ENCODE measurements around the gene ALK. TPM values are rescaled to one million over a fixed set of nuclear protein-coding genes. Genes with fewer than 3 reads are reported as not detected.

The ALK gene
- total RNA-seq, 1 experiment from 2014 or later, result 59.6 TPM

- H3K4me3 ChIP-seq, result no peak overlapping the region
- no peaks in the 10 kb centered on the region for H3K36me3 ChIP-seq
- H3K27me3 ChIP-seq, result no peaks in the 10 kb centered on the region
- 0 out of 2 replicates have a peak, but pooled peaks cover 2% of the 10 kb centered on the region for H3K4me1 ChIP-seq
- H3K27ac ChIP-seq, result no peak overlapping the region
- H3K9me3 ChIP-seq (replicated peaks), result no peaks in the 10 kb centered on the region; the same call in 1 of the 2 replicates
- DNase-seq, result no peak
These were observed 360.2 kb downstream of the ALK start for GRCh38 chr2:29561181-29561580.

- Histone ChIP-seq H3K9me3 (replicated peaks) (no peaks in the 10 kb centered on the region; the same call in 1 of the 2 replicates), H3K4me1 (0 out of 2 replicates have a peak, but pooled peaks cover 2% of the 10 kb centered on the region), H3K27ac (no peak overlapping the region), H3K4me3 (no peak overlapping the region), H3K36me3 (no peaks in the 10 kb centered on the region), H3K27me3 (no peaks in the 10 kb centered on the region)
- no peak for DNase-seq
These were observed 360.8 kb downstream of the ALK start for GRCh38 chr2:29560566-29560965.

GRCh38 chr2:29560030-29560429 lies 361.4 kb downstream of the ALK start:
- no peaks in the 10 kb centered on the region; the same call in 1 of the 2 replicates for H3K9me3 ChIP-seq (replicated peaks)
- DNase-seq, result no peak
- no peaks in the 10 kb centered on the region for H3K27me3 ChIP-seq
- no peak overlapping the region for H3K27ac ChIP-seq
- H3K4me3 ChIP-seq, result no peak overlapping the region
- H3K36me3 ChIP-seq, result no peaks in the 10 kb centered on the region
- H3K4me1 ChIP-seq, result 0 out of 2 replicates have a peak, but pooled peaks cover 2% of the 10 kb centered on the region

- no peak for DNase-seq
These were observed 361.8 kb downstream of the ALK start for GRCh38 chr2:29559578-29559977.

GRCh38 chr2:29558097-29558496 lies 363.3 kb downstream of the ALK start:
- DNase-seq, result no peak

More at GRCh38 chr2:29559578-29559977, 361.8 kb downstream of the ALK start:
- Histone ChIP-seq H3K36me3 (no peaks in the 10 kb centered on the region), H3K4me3 (no peak overlapping the region), H3K27me3 (no peaks in the 10 kb centered on the region), H3K27ac (no peak overlapping the region), H3K9me3 (replicated peaks) (no peaks in the 10 kb centered on the region; the same call in 1 of the 2 replicates), H3K4me1 (0 out of 2 replicates have a peak, but pooled peaks cover 2% of the 10 kb centered on the region)

GRCh38 chr2:29557268-29557667 lies 364.1 kb downstream of the ALK start:
- H3K36me3 ChIP-seq, result no peaks in the 10 kb centered on the region
- H3K27ac ChIP-seq, result no peak overlapping the region
- no peak overlapping the region for H3K4me3 ChIP-seq
- H3K9me3 ChIP-seq (replicated peaks), result no peaks in the 10 kb centered on the region; the same call in 1 of the 2 replicates
- no peaks in the 10 kb centered on the region for H3K4me1 ChIP-seq
- DNase-seq, result no peak
- H3K27me3 ChIP-seq, result no peaks in the 10 kb centered on the region

More at GRCh38 chr2:29558097-29558496, 363.3 kb downstream of the ALK start:
- Histone ChIP-seq H3K27ac (no peak overlapping the region), H3K4me3 (no peak overlapping the region), H3K27me3 (no peaks in the 10 kb centered on the region), H3K9me3 (replicated peaks) (no peaks in the 10 kb centered on the region; the same call in 1 of the 2 replicates), H3K4me1 (0 out of 2 replicates have a peak, but pooled peaks cover 1% of the 10 kb centered on the region), H3K36me3 (no peaks in the 10 kb centered on the region)

- Histone ChIP-seq H3K27ac (peak overlapping the region; percentile 90), H3K9me3 (replicated peaks) (no peaks in the 10 kb centered on the region), H3K4me3 (no peak overlapping the region), H3K4me1 (peaks cover 38% of the 10 kb centered on the region), H3K36me3 (no peaks in the 10 kb centered on the region), H3K27me3 (no peaks in the 10 kb centered on the region)
- DNase-seq, result peak in 1 of 2 experiments; percentile 38
These were observed 372.4 kb downstream of the ALK start for GRCh38 chr2:29549069-29549380.

- 0 out of 2 replicates have a peak overlapping the region, but pooled peaks have one; percentile 2 for H3K27ac ChIP-seq
These were observed 376.5 kb downstream of the ALK start for GRCh38 chr2:29544917-29545316.

GRCh38 chr2:29544031-29544430 lies 377.4 kb downstream of the ALK start:
- Histone ChIP-seq H3K27ac (no peak overlapping the region), H3K9me3 (replicated peaks) (no peaks in the 10 kb centered on the region), H3K4me3 (no peak overlapping the region), H3K4me1 (peaks cover 24% of the 10 kb centered on the region), H3K27me3 (no peaks in the 10 kb centered on the region), H3K36me3 (peaks cover 2% of the 10 kb centered on the region; the same call in 1 of the 2 replicates)
- no peak for DNase-seq

More at GRCh38 chr2:29544917-29545316, 376.5 kb downstream of the ALK start:
- H3K27me3 ChIP-seq, result no peaks in the 10 kb centered on the region
- peak; percentile 53 to 78 for DNase-seq
- no peaks in the 10 kb centered on the region for H3K36me3 ChIP-seq
- no peak overlapping the region for H3K4me3 ChIP-seq
- no peaks in the 10 kb centered on the region for H3K9me3 ChIP-seq (replicated peaks)
- H3K4me1 ChIP-seq, result peaks cover 33% of the 10 kb centered on the region

- Histone ChIP-seq H3K9me3 (replicated peaks) (peaks cover 3% of the 10 kb centered on the region; the same call in 1 of the 2 replicates), H3K27ac (no peak overlapping the region), H3K36me3 (peaks cover 2% of the 10 kb centered on the region; the same call in 1 of the 2 replicates), H3K27me3 (no peaks in the 10 kb centered on the region), H3K4me1 (peaks cover 12% of the 10 kb centered on the region), H3K4me3 (no peak overlapping the region)
- no peak for DNase-seq
These were observed 386.2 kb downstream of the ALK start for GRCh38 chr2:29535188-29535587.

GRCh38 chr2:29532436-29532835 lies 388.9 kb downstream of the ALK start:
- H3K27ac ChIP-seq, result no peak overlapping the region
- no peaks in the 10 kb centered on the region for H3K27me3 ChIP-seq
- peaks cover 30% of the 10 kb centered on the region for H3K4me1 ChIP-seq
- DNase-seq, result peak; percentile 19 to 60
- peaks cover 3% of the 10 kb centered on the region; the same call in 1 of the 2 replicates for H3K9me3 ChIP-seq (replicated peaks)
- H3K4me3 ChIP-seq, result no peak overlapping the region
- peaks cover 9% of the 10 kb centered on the region for H3K36me3 ChIP-seq

GRCh38 chr2:29531626-29532025 lies 389.8 kb downstream of the ALK start:
- no peak for DNase-seq
- peaks cover 30% of the 10 kb centered on the region for H3K4me1 ChIP-seq
- H3K27ac ChIP-seq, result no peak overlapping the region
- H3K4me3 ChIP-seq, result no peak overlapping the region
- H3K36me3 ChIP-seq, result peaks cover 11% of the 10 kb centered on the region
- no peaks in the 10 kb centered on the region for H3K27me3 ChIP-seq
- H3K9me3 ChIP-seq (replicated peaks), result peaks cover 3% of the 10 kb centered on the region; the same call in 1 of the 2 replicates

- Histone ChIP-seq H3K9me3 (replicated peaks) (0 out of 2 replicates have a peak, but pooled peaks cover under 1% of the 10 kb centered on the region), H3K27ac (no peak overlapping the region), H3K4me3 (no peak overlapping the region), H3K36me3 (peaks cover 15% of the 10 kb centered on the region), H3K27me3 (no peaks in the 10 kb centered on the region), H3K4me1 (peaks cover 30% of the 10 kb centered on the region)
- DNase-seq, result peak in 1 of 2 experiments; percentile 35
These were observed 391.1 kb downstream of the ALK start for GRCh38 chr2:29530281-29530680.

- peak; percentile 98 to 99 for DNase-seq
- Histone ChIP-seq H3K27ac (peak overlapping the region; percentile 76), H3K4me1 (peaks cover 30% of the 10 kb centered on the region), H3K4me3 (peak overlapping the region; percentile 32), H3K27me3 (no peaks in the 10 kb centered on the region), H3K9me3 (replicated peaks) (no peaks in the 10 kb centered on the region), H3K36me3 (peaks cover 22% of the 10 kb centered on the region)
These were observed 392.4 kb downstream of the ALK start for GRCh38 chr2:29528891-29529520.

GRCh38 chr2:29528371-29528770 lies 393.0 kb downstream of the ALK start:
- no peaks in the 10 kb centered on the region for H3K9me3 ChIP-seq (replicated peaks)
- H3K36me3 ChIP-seq, result peaks cover 22% of the 10 kb centered on the region
- peaks cover 30% of the 10 kb centered on the region for H3K4me1 ChIP-seq
- H3K4me3 ChIP-seq, result no peak overlapping the region
- no peak for DNase-seq
- peak overlapping the region; percentile 76 for H3K27ac ChIP-seq
- H3K27me3 ChIP-seq, result no peaks in the 10 kb centered on the region

Measured in SJCRH30 (cell line).